Activated T-cell treated with anti-CD3 and anti-CD28 coated beads for 24 hours (primary cell): ENCODE data around the gene ERICH4.
"Not testable (repeated sequence)": the region's sequence is repeated elsewhere in the genome, so short reads cannot be mapped to it uniquely, and the experiment has no call there.

Source experiments
- DNase-seq: peaks from one replicate; pipeline ENCODE4 v3.0.0-alpha.2; 2020; ENCODE audit warnings: low read depth

The ERICH4 gene

GRCh38 chr19:41435936-41436673 is 6.9 kb upstream of the ERICH4 start:
- no peak for DNase-seq

GRCh38 chr19:41436674-41436951 is 6.3 kb upstream of the ERICH4 start:
- no peak for DNase-seq

- DNase-seq = no peak
These were observed 4.9 kb upstream of the ERICH4 start for GRCh38 chr19:41437944-41438574.

- peak; percentile 94 for DNase-seq
These were observed 3.3 kb upstream of the ERICH4 start, which contains the start of gene DMAC2 for GRCh38 chr19:41439441-41440222. Gene DMAC2 (minus strand): TSS chr19:41439912. CDS start chr19:41439899, 13 bp downstream.

- no peak for DNase-seq
These were observed 1.5 kb upstream of the ERICH4 start for GRCh38 chr19:41441321-41441945.

- DNase-seq = no peak
These were observed 978 bp downstream of the ERICH4 start for GRCh38 chr19:41443813-41444455.

- no peak for DNase-seq
These were observed 2.6 kb downstream of the ERICH4 start for GRCh38 chr19:41445575-41445974.

- no peak for DNase-seq
These were observed 4.9 kb downstream of the ERICH4 start for GRCh38 chr19:41447732-41448332.

GRCh38 chr19:41449079-41449864 is 6.3 kb downstream of the ERICH4 start:
- DNase-seq = peak; percentile 60

GRCh38 chr19:41449865-41450178 is 6.9 kb downstream of the ERICH4 start:
- no peak for DNase-seq

GRCh38 chr19:41452584-41453275 is 9.8 kb downstream of the ERICH4 start:
- DNase-seq = no peak

GRCh38 chr19:41455936-41456335 is 13.0 kb downstream of the ERICH4 start:
- DNase-seq = no peak

- DNase-seq = no peak
These were observed 13.5 kb downstream of the ERICH4 start for GRCh38 chr19:41456342-41456918.

- no peak for DNase-seq
These were observed 14.3 kb downstream of the ERICH4 start for GRCh38 chr19:41457241-41457640.

GRCh38 chr19:41462497-41462896 is 19.5 kb downstream of the ERICH4 start:
- DNase-seq = no peak

- DNase-seq = not testable (repeated sequence)
These were observed 20.6 kb downstream of the ERICH4 start for GRCh38 chr19:41463257-41464256.

- DNase-seq = no peak
These were observed 33.6 kb downstream of the ERICH4 start for GRCh38 chr19:41476583-41476982.

GRCh38 chr19:41478171-41478570 is 35.2 kb downstream of the ERICH4 start:
- no peak for DNase-seq
